Right lobe of liver (tissue), 6 donors: ENCODE results near the gene ADISSP. TPM values are rescaled to one million over a fixed set of nuclear protein-coding genes. Genes with fewer than 3 reads are reported as not detected.

Experiments
- ATAC-seq, 4 donors: fragments of 200-7000 bp; cut with Tn5 transposase; one replicate each; pipeline ENCODE4 v1.9.1; 2020; ENCODE audit warnings: mild to moderate bottlenecking in 4 of 4, moderate library complexity in 4 of 4
- DNase-seq, 3 donors: peaks; one replicate each; pipeline ENCODE4 v3.0.0-alpha.2; 2020
- H3K27ac ChIP-seq, 3 donors: fragments of 200-600 bp; one replicate each; pipeline ENCODE4 v1.8.0; 2022
- H3K27me3 ChIP-seq, 2 donors: fragments of 200-600 bp; one replicate each; pipeline ENCODE4 v1.8.0; 2022
- H3K36me3 ChIP-seq, 4 donors: fragments of 200-600 bp; sonication (generic) in 1 of 4; one replicate each; pipeline versions ENCODE4 v1.5.1 to v1.8.0; 2017 to 2022; ENCODE audit warnings: control low read depth in 1 of 4
- H3K4me1 ChIP-seq, 4 donors: fragments of 200-600 bp; sonication (generic) in 1 of 4; one replicate each; pipeline versions ENCODE4 v1.5.1 to v1.8.0; 2017 to 2022; ENCODE audit warnings: control low read depth in 1 of 4
- H3K4me3 ChIP-seq, 3 donors: fragments of 200-600 bp; one replicate each; pipeline ENCODE4 v1.8.0; 2022
- H3K9me3 ChIP-seq, 4 donors: fragments of 200-600 bp; sonication (generic) in 1 of 4; one replicate each; pipeline versions ENCODE4 v1.5.1 to v1.8.0; 2017 to 2022; ENCODE audit warnings: control low read depth in 1 of 4
- POLR2A ChIP-seq: fragments of 450-650 bp; IDR thresholded peaks from one replicate; pipeline ENCODE4 v1.6.1; 2017; ENCODE audit warnings: antibody characterized with exemption, mild to moderate bottlenecking
- WGBS: methylation state at CpG from one replicate; pipeline ENCODE4 v1.1.6; 2018; ENCODE audit warnings: low coverage, low lambda C conversion rate; ENCODE audit not compliant: insufficient coverage; ENCODE audit errors: missing lambda C conversion rate; 5-methylcytosine and 5-hydroxymethylcytosine counted together
- intact Hi-C, 2 donors: fragments of 100-400 bp; cut with DNase I; formaldehyde crosslinking; loops; one replicate each; pipeline versions ENCODE4 v1.11.2 to v1.14.1; 2022
- total RNA-seq, 6 experiments: library from RNA; depleted of rRNA in 2 of 6; stranded (reverse); fragments of >200 nt in 2 of 6; fragmentation: NEBNext Ultra II Directional in 3 of 6; extraction: Animal tissue kit (Norgen Biotek cat#: 25700) in 3 of 6; gene quantifications; one replicate each; pipeline versions ENCODE4 v1.1.0 to v1.2.4, GENCODE V29; 2016 to 2023
- TF ChIP-seq, protein P1 (sequence below), 4 donors: fragments of 200-600 bp in 3 of 4; fragments of 450-650 bp in 1 of 4; IDR thresholded peaks; one replicate each; pipeline versions ENCODE4 v1.5.1 to v1.8.0; 2016 to 2022; ENCODE audit warnings: antibody characterized with exemption in 4 of 4, mild to moderate bottlenecking in 2 of 4
- donor health status: DM: no; HTN: yes; CAD: no.
- donor health status: DM: no; HTN: no; CAD: no.
- donor health status: DM: no; HTN: no; CAD: no.
- donor health status: DM: no; HTN: yes; CAD: no.
- donor health status: DM: no; HTN: yes; CAD: no.

ADISSP gene
- total RNA-seq, 6 experiments from 2014 or later = 9.6 to 11.7 (median 9.9) TPM

DNA sequence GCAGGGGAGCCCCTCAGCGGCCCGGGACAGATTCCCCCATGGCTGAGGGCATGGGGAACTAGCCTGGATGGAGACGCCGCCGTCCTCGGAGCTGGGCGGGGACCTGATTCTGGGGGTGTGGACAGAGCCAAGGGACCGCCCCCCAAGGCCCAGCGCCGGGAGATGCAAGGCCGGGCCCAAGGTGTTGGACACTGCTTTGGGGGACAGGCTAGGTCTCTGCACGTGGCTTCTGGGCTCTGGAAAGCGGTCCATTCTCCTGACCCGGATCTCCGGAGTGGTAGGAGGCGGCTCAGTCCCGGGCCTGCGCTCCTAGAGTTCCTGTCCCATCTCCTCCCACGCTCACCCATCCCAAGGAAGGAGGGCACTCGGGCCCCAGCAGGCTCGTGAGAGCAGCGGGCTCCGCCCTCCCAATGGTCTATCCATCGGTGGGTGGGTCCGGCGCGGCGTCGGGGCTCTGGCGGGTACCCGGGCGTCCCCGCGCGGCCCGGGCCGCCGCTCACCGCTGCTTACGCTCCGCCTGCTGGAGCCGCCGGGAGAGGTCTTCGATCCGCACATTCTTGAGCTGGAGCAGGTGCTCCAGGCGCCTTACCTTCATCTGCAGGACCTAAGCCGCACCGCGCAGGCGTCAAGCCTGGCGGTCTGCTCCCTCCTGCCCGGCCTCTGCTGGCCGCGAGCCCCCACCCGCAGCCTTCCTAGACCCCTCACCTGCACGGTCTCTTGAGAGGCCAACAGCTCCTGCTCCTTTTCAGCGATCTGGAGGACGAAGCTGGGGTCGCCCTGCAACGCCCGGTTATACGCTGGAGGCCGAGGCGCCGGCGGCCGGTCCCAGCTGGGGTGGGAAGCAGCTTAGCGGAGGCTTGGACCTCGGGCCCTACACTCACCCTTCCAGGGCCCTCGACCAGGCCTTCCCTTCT lies 10.4 kb upstream of the ADISSP start:
- Histone ChIP-seq H3K36me3 (no peaks in the 10 kb centered on the region), H3K27ac (no peak overlapping the region), H3K9me3 (no peaks in the 10 kb centered on the region), H3K27me3 (no peaks in the 10 kb centered on the region), H3K4me1 (peaks cover 0 to 21% (median 8%) of the 10 kb centered on the region in 4 donors), H3K4me3 (peak overlapping the region; percentile 43 to 54 (median 46))
- 9% methylated on average over 15 of the region's 70 CpGs for WGBS
- intact Hi-C loops = loop anchor here in 1 of 2 donors (10.0 kb wide), 1 partner anchor 103 kb away; no protein-coding TSS in a partner anchor
- no peak for TF ChIP-seq POLR2A
- TF ChIP-seq, protein P1, sequence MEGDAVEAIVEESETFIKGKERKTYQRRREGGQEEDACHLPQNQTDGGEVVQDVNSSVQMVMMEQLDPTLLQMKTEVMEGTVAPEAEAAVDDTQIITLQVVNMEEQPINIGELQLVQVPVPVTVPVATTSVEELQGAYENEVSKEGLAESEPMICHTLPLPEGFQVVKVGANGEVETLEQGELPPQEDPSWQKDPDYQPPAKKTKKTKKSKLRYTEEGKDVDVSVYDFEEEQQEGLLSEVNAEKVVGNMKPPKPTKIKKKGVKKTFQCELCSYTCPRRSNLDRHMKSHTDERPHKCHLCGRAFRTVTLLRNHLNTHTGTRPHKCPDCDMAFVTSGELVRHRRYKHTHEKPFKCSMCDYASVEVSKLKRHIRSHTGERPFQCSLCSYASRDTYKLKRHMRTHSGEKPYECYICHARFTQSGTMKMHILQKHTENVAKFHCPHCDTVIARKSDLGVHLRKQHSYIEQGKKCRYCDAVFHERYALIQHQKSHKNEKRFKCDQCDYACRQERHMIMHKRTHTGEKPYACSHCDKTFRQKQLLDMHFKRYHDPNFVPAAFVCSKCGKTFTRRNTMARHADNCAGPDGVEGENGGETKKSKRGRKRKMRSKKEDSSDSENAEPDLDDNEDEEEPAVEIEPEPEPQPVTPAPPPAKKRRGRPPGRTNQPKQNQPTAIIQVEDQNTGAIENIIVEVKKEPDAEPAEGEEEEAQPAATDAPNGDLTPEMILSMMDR (IDR thresholded peaks at IDR 0.05) = no peak
- ATAC-seq (peak; percentile 52 to 60 (median 54)), DNase-seq (peak in 2 of 3 donors; percentile 72 to 74)

DNA sequence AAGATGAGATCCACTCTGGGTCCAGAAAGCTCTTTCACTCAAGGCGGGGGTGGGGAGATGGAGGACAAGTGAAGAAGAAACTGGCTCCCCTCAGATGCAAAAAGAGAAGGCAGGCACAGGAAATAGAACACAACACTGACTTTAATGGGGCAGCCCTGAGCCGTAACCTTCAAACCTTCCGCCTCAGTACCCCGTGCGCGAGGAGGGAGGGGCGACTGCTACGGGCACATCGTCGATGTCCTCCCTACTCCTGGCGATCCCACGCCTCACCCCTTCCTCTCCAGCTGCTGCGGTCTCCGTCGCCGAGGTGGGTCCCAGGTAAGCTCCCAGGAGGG lies 9.8 kb upstream of the ADISSP start:
- Histone ChIP-seq H3K9me3 (no peaks in the 10 kb centered on the region), H3K4me1 (peaks cover 0 to 21% (median 8%) of the 10 kb centered on the region in 4 donors), H3K27me3 (no peaks in the 10 kb centered on the region), H3K4me3 (peak overlapping the region; percentile 43 to 54 (median 46)), H3K36me3 (no peaks in the 10 kb centered on the region), H3K27ac (no peak overlapping the region)
- 15% methylated on average over 9 of the region's 16 CpGs for WGBS
- intact Hi-C loops = loop anchor here in 1 of 2 donors (10.0 kb wide), 1 partner anchor 103 kb away; no protein-coding TSS in a partner anchor
- ATAC-seq (no peak), DNase-seq (no peak)
- no peak for TF ChIP-seq POLR2A
- TF ChIP-seq, protein P1 (IDR thresholded peaks at IDR 0.05) = no peak

DNA sequence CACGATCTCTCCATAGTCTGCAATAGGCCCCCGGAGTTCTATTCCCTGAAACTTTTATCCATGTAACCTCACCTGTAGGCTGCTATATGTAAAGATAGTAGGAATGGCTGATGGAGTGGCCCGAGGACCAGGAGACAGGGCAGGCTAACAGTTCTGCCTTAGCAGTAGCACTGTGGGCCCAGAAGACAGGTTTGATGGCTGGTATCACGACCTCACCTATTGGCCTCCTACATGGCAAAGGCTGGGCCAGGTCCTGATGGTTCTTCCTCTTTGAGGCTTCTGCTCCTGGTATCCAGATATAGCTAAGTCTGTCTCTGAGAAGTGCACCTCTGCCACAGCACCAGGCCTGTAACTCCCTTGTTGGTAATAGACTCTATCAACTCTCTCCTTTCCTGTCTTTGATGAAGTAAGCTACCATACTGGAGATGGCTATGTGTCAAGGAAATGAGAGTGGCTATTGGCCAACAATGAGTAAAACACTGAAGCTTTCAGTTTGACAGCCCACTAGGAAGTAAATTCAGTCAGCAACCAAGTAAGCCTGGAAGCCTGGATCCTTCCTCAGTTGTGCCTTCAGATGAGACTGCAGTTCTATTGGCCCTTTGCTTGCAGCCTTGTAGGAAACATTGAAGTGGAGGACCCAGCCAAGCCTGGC lies 8.0 kb upstream of the ADISSP start:
- H3K4me3 ChIP-seq = no peak overlapping the region
- H3K9me3 ChIP-seq = no peaks in the 10 kb centered on the region
- DNase-seq (no peak), ATAC-seq (no peak)
- intact Hi-C loops = loop anchor here in 1 of 2 donors (10.0 kb wide), 1 partner anchor 101 kb away; no protein-coding TSS in a partner anchor
- H3K4me1 ChIP-seq = peaks cover 0 to 12% (median 0%) of the 10 kb centered on the region in 4 donors
- H3K36me3 ChIP-seq = no peaks in the 10 kb centered on the region
- 71% methylated on average over 3 of the region's 4 CpGs for WGBS
- no peak overlapping the region for H3K27ac ChIP-seq
- H3K27me3 ChIP-seq = no peaks in the 10 kb centered on the region
- TF ChIP-seq POLR2A = no peak
- TF ChIP-seq, protein P1 (IDR thresholded peaks at IDR 0.05) = no peak

DNA sequence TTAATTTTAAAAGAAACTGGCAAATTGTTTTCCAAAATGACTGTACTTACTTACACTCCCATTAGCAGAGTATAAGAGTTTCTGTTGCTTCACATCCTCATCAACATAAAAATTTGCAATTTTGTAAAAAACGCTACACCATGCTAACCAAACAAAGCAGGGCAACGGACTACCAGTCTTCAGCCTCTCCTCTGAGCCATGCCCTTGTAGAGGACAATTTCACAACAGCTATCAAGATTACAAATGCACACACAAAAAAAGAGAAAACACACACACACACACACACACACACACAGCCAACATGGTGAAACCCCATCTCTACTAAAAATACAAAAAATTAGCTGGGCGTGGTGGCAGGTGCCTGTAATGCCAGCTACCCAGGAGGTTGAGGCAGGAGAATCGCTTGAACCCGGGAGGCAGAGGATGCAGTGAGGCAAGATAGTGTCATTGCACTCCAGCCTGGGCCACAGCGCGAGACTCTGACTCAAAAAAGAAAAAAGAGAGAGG lies 4.1 kb upstream of the ADISSP start:
- WGBS = 57% methylated on average over 6 of the region's 7 CpGs
- Histone ChIP-seq H3K27ac (no peak overlapping the region), H3K36me3 (no peaks in the 10 kb centered on the region), H3K4me1 (peaks cover 0 to 14% (median 4%) of the 10 kb centered on the region in 4 donors), H3K9me3 (no peaks in the 10 kb centered on the region), H3K4me3 (no peak overlapping the region), H3K27me3 (no peaks in the 10 kb centered on the region)
- intact Hi-C loops = loop anchor here in 1 of 2 donors (10.0 kb wide), 1 partner anchor 97 kb away; no protein-coding TSS in a partner anchor
- DNase-seq (no peak), ATAC-seq (no peak)
- TF ChIP-seq, protein P1 (IDR thresholded peaks at IDR 0.05) = no peak
- no peak for TF ChIP-seq POLR2A
